Measurements from ENCODE around the gene ALOX12. TPM values are rescaled to one million over a fixed set of nuclear protein-coding genes. Genes with fewer than 3 reads are reported as not detected.

Gene ALOX12
- polyA plus RNA-seq, 1 donor (not counting 4 experiments of a cell fraction or from before 2014, with no cell fraction given) = 0.35 TPM

DNA sequence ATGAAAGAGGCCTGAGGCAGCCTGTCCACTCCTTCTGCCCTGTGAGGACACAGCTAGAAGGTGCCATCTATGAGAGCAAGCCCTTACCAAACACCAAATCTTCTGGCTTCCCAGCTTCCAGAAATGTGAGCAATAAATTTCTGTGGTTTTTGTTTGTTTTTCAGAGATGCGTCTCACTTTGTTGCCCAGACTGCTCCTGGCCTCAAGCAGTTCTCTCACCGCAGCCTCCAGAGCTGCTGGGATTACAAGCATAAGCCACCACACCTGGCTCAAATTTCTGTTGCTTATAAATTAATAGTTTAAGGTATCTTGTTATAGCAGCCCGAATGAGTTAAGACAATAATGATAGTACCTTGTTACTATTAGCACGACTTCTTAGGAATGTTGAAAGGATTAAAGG lies 60.5 kb downstream of the ALOX12 start:
- Histone ChIP-seq H3K9ac (ENCODE audit: control insufficient read depth, extremely low read depth, insufficient read depth, low read length) (no peak overlapping the region), H3K4me1 (ENCODE audit: control insufficient read depth, extremely low read depth, insufficient read depth, low read length) (peaks cover 28% of the 10 kb centered on the region)
- FAIRE-seq = peak; percentile 88

DNA sequence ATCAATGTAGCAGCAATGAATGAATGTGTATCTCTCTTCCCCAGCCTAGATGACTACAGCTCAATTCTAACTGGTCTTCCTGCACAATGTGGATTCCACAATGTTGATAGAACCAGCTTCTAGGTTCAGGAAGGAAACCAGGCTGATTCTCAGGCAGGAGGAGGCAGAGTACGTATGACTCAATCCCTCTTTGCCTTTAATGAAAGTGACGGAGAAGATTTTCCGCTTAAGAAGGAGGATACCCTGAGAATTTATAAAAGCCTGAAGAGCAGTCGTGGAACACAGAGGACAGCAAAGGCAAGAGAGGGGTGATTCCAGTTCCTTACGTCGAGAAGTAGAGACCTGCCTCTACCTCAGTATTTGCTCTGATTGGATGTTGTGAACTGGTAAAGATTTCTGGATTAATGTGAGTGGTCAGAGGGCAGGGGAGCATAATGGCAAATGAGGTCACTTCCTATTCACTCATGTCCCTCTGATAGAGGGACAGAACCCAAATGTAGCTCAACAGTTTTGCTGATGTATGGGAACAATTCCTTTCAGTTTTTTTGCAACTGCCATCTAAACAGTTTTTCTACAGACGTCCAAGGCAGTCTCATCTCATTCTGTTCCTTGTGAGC lies 63.1 kb downstream of the ALOX12 start:
- Histone ChIP-seq H3K27ac (ENCODE audit: control insufficient read depth, insufficient read depth, low read length) (no peak overlapping the region), H3K4me3 (ENCODE audit: control insufficient read depth in 2 of 3, extremely low read depth in 1 of 3, insufficient read depth in 2 of 3, low read depth in 1 of 3, low read length in 3 of 3) (no peak overlapping the region), H3K36me3 (ENCODE audit: control insufficient read depth in 2 of 2, extremely low read depth in 1 of 2, insufficient read depth in 2 of 2, low read length in 2 of 2) (no peaks in the 10 kb centered on the region), H3K79me2 (ENCODE audit: control insufficient read depth, insufficient read depth, low read length) (no peaks in the 10 kb centered on the region), H2AFZ (ENCODE audit: control insufficient read depth, low read length) (no peak overlapping the region), H3K9me1 (ENCODE audit: control insufficient read depth, extremely low read depth, insufficient read depth, low read length) (no peaks in the 10 kb centered on the region), H3K9ac (ENCODE audit: control insufficient read depth, extremely low read depth, insufficient read depth, low read length) (no peak overlapping the region), H3K9me3 (ENCODE audit: control insufficient read depth, low read depth, low read length) (no peaks in the 10 kb centered on the region), H3K4me1 (ENCODE audit: control insufficient read depth, extremely low read depth, insufficient read depth, low read length) (peaks cover 28% of the 10 kb centered on the region), H3K4me2 (ENCODE audit: control insufficient read depth, extremely low read depth, insufficient read depth, low read depth, low read length) (no peak overlapping the region), H4K20me1 (ENCODE audit: control insufficient read depth, extremely low read depth, insufficient read depth, low read length) (no peaks in the 10 kb centered on the region), H3K27me3 (ENCODE audit: control insufficient read depth, extremely low read depth, insufficient read depth, low read length) (peaks cover 2% of the 10 kb centered on the region)
- FAIRE-seq (peak; percentile 74), DNase-seq (ENCODE audit: low read depth, low spot score) (no peak)
- dilution Hi-C loops (cut with MboI; ENCODE audit: extremely low pct_ligation_motif_present, low sequenced_read_pairs) = no loop called here
- TF ChIP-seq, protein P1, sequence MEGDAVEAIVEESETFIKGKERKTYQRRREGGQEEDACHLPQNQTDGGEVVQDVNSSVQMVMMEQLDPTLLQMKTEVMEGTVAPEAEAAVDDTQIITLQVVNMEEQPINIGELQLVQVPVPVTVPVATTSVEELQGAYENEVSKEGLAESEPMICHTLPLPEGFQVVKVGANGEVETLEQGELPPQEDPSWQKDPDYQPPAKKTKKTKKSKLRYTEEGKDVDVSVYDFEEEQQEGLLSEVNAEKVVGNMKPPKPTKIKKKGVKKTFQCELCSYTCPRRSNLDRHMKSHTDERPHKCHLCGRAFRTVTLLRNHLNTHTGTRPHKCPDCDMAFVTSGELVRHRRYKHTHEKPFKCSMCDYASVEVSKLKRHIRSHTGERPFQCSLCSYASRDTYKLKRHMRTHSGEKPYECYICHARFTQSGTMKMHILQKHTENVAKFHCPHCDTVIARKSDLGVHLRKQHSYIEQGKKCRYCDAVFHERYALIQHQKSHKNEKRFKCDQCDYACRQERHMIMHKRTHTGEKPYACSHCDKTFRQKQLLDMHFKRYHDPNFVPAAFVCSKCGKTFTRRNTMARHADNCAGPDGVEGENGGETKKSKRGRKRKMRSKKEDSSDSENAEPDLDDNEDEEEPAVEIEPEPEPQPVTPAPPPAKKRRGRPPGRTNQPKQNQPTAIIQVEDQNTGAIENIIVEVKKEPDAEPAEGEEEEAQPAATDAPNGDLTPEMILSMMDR (optimal IDR thresholded peaks at IDR 0.05 in 1 of 3, IDR thresholded peaks at IDR 0.05 in 1 of 3, conservative IDR thresholded peaks at IDR 0.05 in 1 of 3; ENCODE audit: extremely low read depth in 1 of 3, insufficient read depth in 2 of 3, low read length in 3 of 3) = no peak
- TF ChIP-seq EZH2 (IDR thresholded peaks at IDR 0.05; ENCODE audit: low read length) = no peak

More for the DNA sequence above, 60.5 kb downstream of the ALOX12 start:
- no peak overlapping the region for H3K4me2 ChIP-seq (ENCODE audit: control insufficient read depth, extremely low read depth, insufficient read depth, low read depth, low read length)
- no peak overlapping the region for H3K4me3 ChIP-seq (ENCODE audit: control insufficient read depth in 2 of 3, extremely low read depth in 1 of 3, insufficient read depth in 2 of 3, low read depth in 1 of 3, low read length in 3 of 3)
- no peak for DNase-seq (ENCODE audit: low read depth, low spot score)
- H2AFZ ChIP-seq (ENCODE audit: control insufficient read depth, low read length) = no peak overlapping the region
- H3K9me1 ChIP-seq (ENCODE audit: control insufficient read depth, extremely low read depth, insufficient read depth, low read length) = no peaks in the 10 kb centered on the region
- no peak overlapping the region for H3K27ac ChIP-seq (ENCODE audit: control insufficient read depth, insufficient read depth, low read length)
- H4K20me1 ChIP-seq (ENCODE audit: control insufficient read depth, extremely low read depth, insufficient read depth, low read length) = no peaks in the 10 kb centered on the region
- no peaks in the 10 kb centered on the region for H3K9me3 ChIP-seq (ENCODE audit: control insufficient read depth, low read depth, low read length)
- no peaks in the 10 kb centered on the region for H3K36me3 ChIP-seq (ENCODE audit: control insufficient read depth in 2 of 2, extremely low read depth in 1 of 2, insufficient read depth in 2 of 2, low read length in 2 of 2)
- dilution Hi-C loops (cut with MboI; ENCODE audit: extremely low pct_ligation_motif_present, low sequenced_read_pairs) = no loop called here
- H3K27me3 ChIP-seq (ENCODE audit: control insufficient read depth, extremely low read depth, insufficient read depth, low read length) = no peaks in the 10 kb centered on the region
- no peak for TF ChIP-seq EZH2 (IDR thresholded peaks at IDR 0.05; ENCODE audit: low read length)
- TF ChIP-seq, protein P1 (optimal IDR thresholded peaks at IDR 0.05 in 1 of 3, IDR thresholded peaks at IDR 0.05 in 1 of 3, conservative IDR thresholded peaks at IDR 0.05 in 1 of 3; ENCODE audit: extremely low read depth in 1 of 3, insufficient read depth in 2 of 3, low read length in 3 of 3) = no peak
- no peaks in the 10 kb centered on the region for H3K79me2 ChIP-seq (ENCODE audit: control insufficient read depth, insufficient read depth, low read length)

Small RNAs within 50 kb of the gene (small RNA-seq; reads per million reads assigned to genes)
- gene AC120057.1 (ENCODE audit: insufficient read length in 3 of 3, low read depth in 3 of 3, low replicate concordance in 1 of 3) = 0 reads per million in 3 experiments

Other genes starting within 250 kb of the ALOX12 start
- 5.6 to 10.6 TPM (median 8.9 TPM) in 3 replicates for gene XAF1, start 240.0 kb upstream of the ALOX12 start, polyA plus RNA-seq
- 1.9 to 3.3 TPM (median 2.5 TPM) in 3 replicates for gene FBXO39, start 219.8 kb upstream of the ALOX12 start, polyA plus RNA-seq
- gene TEKT1, start 164.3 kb upstream of the ALOX12 start, polyA plus RNA-seq = not detected in 3 replicates
- 87.0 to 267 TPM (median 99.7 TPM) in 3 replicates for gene RNASEK, start 16.6 kb downstream of the ALOX12 start, polyA plus RNA-seq
- gene BCL6B, start 27.0 kb downstream of the ALOX12 start, polyA plus RNA-seq = not detected in 3 replicates
- gene SLC16A13, start 40.0 kb downstream of the ALOX12 start, polyA plus RNA-seq = 2.2 to 6.9 TPM (median 2.7 TPM) in 3 replicates
- gene SLC16A11, start 48.0 kb downstream of the ALOX12 start, polyA plus RNA-seq = 0.09 TPM in 1 of 3 replicates, not detected in the others
- not detected in 3 replicates for gene CLEC10A, start 84.2 kb downstream of the ALOX12 start, polyA plus RNA-seq
- not detected in 3 replicates for gene ASGR2, start 118.8 kb downstream of the ALOX12 start, polyA plus RNA-seq
- 0.12 to 0.22 TPM (median 0.18 TPM) in 3 replicates for gene ASGR1, start 183.3 kb downstream of the ALOX12 start, polyA plus RNA-seq
- gene DLG4, start 223.8 kb downstream of the ALOX12 start, polyA plus RNA-seq = 4.5 to 7.2 TPM (median 5.5 TPM) in 3 replicates
- 300 to 633 TPM (median 301 TPM) in 3 replicates for gene ACADVL, start 223.9 kb downstream of the ALOX12 start, polyA plus RNA-seq
- gene DVL2, start 238.5 kb downstream of the ALOX12 start, polyA plus RNA-seq = 3.7 to 6.3 TPM (median 4.7 TPM) in 3 replicates
- 52.8 to 61.6 TPM (median 55.3 TPM) in 3 replicates for gene PHF23, start 243.4 kb downstream of the ALOX12 start, polyA plus RNA-seq
- gene GABARAP, start 246.4 kb downstream of the ALOX12 start, polyA plus RNA-seq = 271 to 416 TPM (median 391 TPM) in 3 replicates

All from keratinocyte (primary cell).